K562 (cell line): ENCODE results near the gene PRSS22. TPM values are rescaled to one million over a fixed set of nuclear protein-coding genes. Genes with fewer than 3 reads are reported as not detected.

Experiments used
- ARID2 ChIP-seq: fragments of 450-650 bp; IDR thresholded peaks from 2 replicates; pipeline ENCODE4 v1.6.1; 2017; ENCODE audit warnings: antibody characterized with exemption, mild to moderate bottlenecking
- ATF6 ChIP-seq: sonication (generic); formaldehyde crosslinking; IDR thresholded peaks from 2 replicates; pipeline ENCODE4 v1.4.0; 2020; ENCODE audit warnings: mild to moderate bottlenecking, missing genetic modification reagents
- CCAR2 ChIP-seq: fragments of 200-400 bp; formaldehyde crosslinking; IDR thresholded peaks from 2 replicates; pipeline ENCODE4 v1.6.1; 2017; ENCODE audit warnings: mild to moderate bottlenecking, low read depth, low read length
- CEBPB ChIP-seq: fragments of 450-650 bp; IDR thresholded peaks from 2 replicates; pipeline ENCODE4 v1.6.1; 2016; ENCODE audit warnings: missing genetic modification characterization, missing compliant biosample characterization
- CHD4 ChIP-seq: fragments of 200-600 bp; sonication (generic); IDR thresholded peaks from 3 replicates; pipeline ENCODE4 v1.6.1; 2012; ENCODE audit warnings: low read depth, mild to moderate bottlenecking, mixed read lengths, low read length, inconsistent platforms; ENCODE audit not compliant: insufficient read depth, insufficient replicate concordance, poor library complexity, severe bottlenecking
- NR2C2 ChIP-seq, 2 experiments: fragments of 200-800 bp in 1 of 2; sonication (Bioruptor generic) in 1 of 2; sonication (generic) in 1 of 2; formaldehyde crosslinking in 1 of 2; IDR thresholded peaks; 2 replicates each; pipeline versions ENCODE4 v1.6.1 to v1.8.0; 2016 to 2022; ENCODE audit warnings: mild to moderate bottlenecking in 1 of 2, missing compliant biosample characterization in 1 of 2, missing genetic modification characterization in 1 of 2, missing genetic modification reagents in 1 of 2
- PCBP2 ChIP-seq: fragments of 200-400 bp; formaldehyde crosslinking; IDR thresholded peaks from 2 replicates; pipeline ENCODE4 v1.6.1; 2018; ENCODE audit warnings: low read length, low read depth, mild to moderate bottlenecking, moderate library complexity; ENCODE audit not compliant: poor library complexity, severe bottlenecking
- POU5F1 ChIP-seq: fragments of 150-350 bp; IDR thresholded peaks from 2 replicates; pipeline ENCODE4 v1.6.1; 2014; ENCODE audit warnings: borderline replicate concordance, low read length, low read depth, mild to moderate bottlenecking; ENCODE audit not compliant: partially characterized antibody
- RBM25 ChIP-seq: fragments of 200-400 bp; formaldehyde crosslinking; IDR thresholded peaks from 2 replicates; pipeline ENCODE4 v1.6.1; 2018; ENCODE audit warnings: low read length, low read depth, moderate library complexity; ENCODE audit not compliant: severe bottlenecking
- RFX7 ChIP-seq: fragments of 250-450 bp; sonication (Bioruptor Pico); IDR thresholded peaks from 2 replicates; pipeline ENCODE4 v1.5.1; 2021; ENCODE audit warnings: mild to moderate bottlenecking
- TRIM28 ChIP-seq: fragments of 450-650 bp; IDR thresholded peaks from 2 replicates; pipeline ENCODE4 v1.6.1; 2017
- XRCC5 ChIP-seq: fragments of 200-400 bp; formaldehyde crosslinking; IDR thresholded peaks from 2 replicates; pipeline ENCODE4 v1.6.1; 2017; ENCODE audit warnings: low read depth, mild to moderate bottlenecking, low read length
- ZBTB12 ChIP-seq: fragments of 250-450 bp; sonication (Bioruptor Pico); IDR thresholded peaks from 2 replicates; pipeline ENCODE4 v1.4.0; 2020
- ZNF121 ChIP-seq: sonication (generic); formaldehyde crosslinking; conservative IDR thresholded peaks from 2 replicates; pipeline ENCODE4 v1.8.0; 2022; ENCODE audit warnings: missing genetic modification reagents
- polyA plus RNA-seq, 8 experiments: library from polyadenylated mRNA; depleted of rRNA in 4 of 8; stranded (reverse) in 5 of 8; unstranded in 3 of 8; fragments of >200 nt; fragmentation: Nextera tagmentation in 2 of 8; fragmentation: Illumina TruSeq in 1 of 8; extraction: Ambion mirVana in 2 of 8; extraction: Trizol in 1 of 8; gene quantifications; 2 replicates each; pipeline versions ENCODE4 v1.2.1 to v1.2.3, GENCODE V29; 2011 to 2014; ENCODE audit warnings: inconsistent platforms in 1 of 8, missing spikeins in 1 of 8
- total RNA-seq, 7 experiments: library from RNA; depleted of rRNA in 6 of 7; stranded (reverse); fragments of >200 nt in 6 of 7; fragmentation: Illumina TruSeq in 2 of 7; extraction: Trizol in 2 of 7; gene quantifications; 2 replicates each; pipeline versions ENCODE4 v1.2.1 to v1.2.3, GENCODE V29; 2011 to 2021; ENCODE audit warnings: low replicate concordance in 1 of 7
- TF ChIP-seq, protein P1 (sequence below): sonication (generic); formaldehyde crosslinking; IDR thresholded peaks from 2 replicates; pipeline ENCODE4 v1.8.0; 2023; ENCODE audit warnings: missing genetic modification reagents, mild to moderate bottlenecking, borderline replicate concordance
- TF ChIP-seq, protein P2 (sequence below): sonication (generic); formaldehyde crosslinking; IDR thresholded peaks from 2 replicates; pipeline ENCODE4 v1.8.0; 2022; ENCODE audit warnings: mild to moderate bottlenecking, missing genetic modification reagents

The PRSS22 gene
- total and polyA plus RNA-seq, 9 of the 15 experiments (the other 6 are each of a cell fraction or from before 2014, with no cell fraction given), result 0.13 to 0.42 TPM; not detected in 7

DNA sequence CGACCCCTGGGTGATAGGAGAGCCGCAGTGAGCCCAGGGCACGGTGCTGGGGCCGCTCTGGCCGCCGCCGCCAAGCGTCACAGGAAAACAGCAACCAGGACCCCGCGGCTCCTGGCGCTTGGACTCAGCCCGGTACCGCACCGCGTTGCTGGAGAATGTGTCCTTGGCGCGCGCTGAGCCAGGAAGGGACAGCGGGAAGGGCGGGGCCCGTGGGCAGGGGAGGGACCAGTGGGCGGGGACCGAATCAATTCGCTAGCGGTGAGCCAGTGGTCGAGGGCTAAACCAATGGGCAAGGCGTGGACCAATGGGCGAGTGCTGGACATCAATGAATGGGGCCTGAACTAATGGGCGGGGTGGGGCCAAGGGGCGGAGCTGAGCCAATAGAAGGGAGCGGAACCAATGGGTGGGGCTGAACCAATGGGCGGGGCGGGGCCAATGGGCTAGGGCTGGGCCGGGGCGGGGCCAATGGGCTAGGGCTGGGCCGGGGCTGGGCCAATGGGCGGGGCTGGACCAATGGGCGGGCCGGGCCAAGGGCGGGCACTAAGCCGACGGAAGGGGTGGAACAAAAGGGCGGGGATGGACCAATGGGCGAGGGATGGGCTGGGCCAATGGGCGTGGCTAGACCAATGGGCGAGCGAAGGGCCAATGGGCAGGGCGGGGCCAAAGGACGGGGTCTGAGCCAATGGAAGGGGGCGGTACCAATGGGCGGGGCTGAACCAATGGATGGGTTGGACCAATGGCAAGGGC, 47.4 kb upstream of the PRSS22 start (continued):
- TF ChIP-seq, protein P1, sequence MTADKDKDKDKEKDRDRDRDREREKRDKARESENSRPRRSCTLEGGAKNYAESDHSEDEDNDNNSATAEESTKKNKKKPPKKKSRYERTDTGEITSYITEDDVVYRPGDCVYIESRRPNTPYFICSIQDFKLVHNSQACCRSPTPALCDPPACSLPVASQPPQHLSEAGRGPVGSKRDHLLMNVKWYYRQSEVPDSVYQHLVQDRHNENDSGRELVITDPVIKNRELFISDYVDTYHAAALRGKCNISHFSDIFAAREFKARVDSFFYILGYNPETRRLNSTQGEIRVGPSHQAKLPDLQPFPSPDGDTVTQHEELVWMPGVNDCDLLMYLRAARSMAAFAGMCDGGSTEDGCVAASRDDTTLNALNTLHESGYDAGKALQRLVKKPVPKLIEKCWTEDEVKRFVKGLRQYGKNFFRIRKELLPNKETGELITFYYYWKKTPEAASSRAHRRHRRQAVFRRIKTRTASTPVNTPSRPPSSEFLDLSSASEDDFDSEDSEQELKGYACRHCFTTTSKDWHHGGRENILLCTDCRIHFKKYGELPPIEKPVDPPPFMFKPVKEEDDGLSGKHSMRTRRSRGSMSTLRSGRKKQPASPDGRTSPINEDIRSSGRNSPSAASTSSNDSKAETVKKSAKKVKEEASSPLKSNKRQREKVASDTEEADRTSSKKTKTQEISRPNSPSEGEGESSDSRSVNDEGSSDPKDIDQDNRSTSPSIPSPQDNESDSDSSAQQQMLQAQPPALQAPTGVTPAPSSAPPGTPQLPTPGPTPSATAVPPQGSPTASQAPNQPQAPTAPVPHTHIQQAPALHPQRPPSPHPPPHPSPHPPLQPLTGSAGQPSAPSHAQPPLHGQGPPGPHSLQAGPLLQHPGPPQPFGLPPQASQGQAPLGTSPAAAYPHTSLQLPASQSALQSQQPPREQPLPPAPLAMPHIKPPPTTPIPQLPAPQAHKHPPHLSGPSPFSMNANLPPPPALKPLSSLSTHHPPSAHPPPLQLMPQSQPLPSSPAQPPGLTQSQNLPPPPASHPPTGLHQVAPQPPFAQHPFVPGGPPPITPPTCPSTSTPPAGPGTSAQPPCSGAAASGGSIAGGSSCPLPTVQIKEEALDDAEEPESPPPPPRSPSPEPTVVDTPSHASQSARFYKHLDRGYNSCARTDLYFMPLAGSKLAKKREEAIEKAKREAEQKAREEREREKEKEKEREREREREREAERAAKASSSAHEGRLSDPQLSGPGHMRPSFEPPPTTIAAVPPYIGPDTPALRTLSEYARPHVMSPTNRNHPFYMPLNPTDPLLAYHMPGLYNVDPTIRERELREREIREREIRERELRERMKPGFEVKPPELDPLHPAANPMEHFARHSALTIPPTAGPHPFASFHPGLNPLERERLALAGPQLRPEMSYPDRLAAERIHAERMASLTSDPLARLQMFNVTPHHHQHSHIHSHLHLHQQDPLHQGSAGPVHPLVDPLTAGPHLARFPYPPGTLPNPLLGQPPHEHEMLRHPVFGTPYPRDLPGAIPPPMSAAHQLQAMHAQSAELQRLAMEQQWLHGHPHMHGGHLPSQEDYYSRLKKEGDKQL (CRISPR knock-in tag), result no peak
- no peak for TF ChIP-seq NR2C2 (CRISPR knock-in tag; IDR thresholded peaks at IDR 0.05)
- TF ChIP-seq NR2C2 (tag; IDR thresholded peaks at IDR 0.05), result no peak
- no peak for TF ChIP-seq ARID2
- no peak for TF ChIP-seq RFX7 (CRISPR knock-in tag)
- peak; percentile 27; the same call in 1 of the 2 replicates for TF ChIP-seq XRCC5
- no peak for TF ChIP-seq CEBPB (tag)
- no peak for TF ChIP-seq RBM25
- no peak for TF ChIP-seq PCBP2
- no peak for TF ChIP-seq TRIM28
- TF ChIP-seq CHD4, result no peak
- no peak for TF ChIP-seq CCAR2
- TF ChIP-seq ZBTB12 (CRISPR knock-in tag), result no peak
- TF ChIP-seq ATF6 (CRISPR knock-in tag), result 0 out of 2 replicates have a peak, but pooled peaks have one; percentile 79
- no peak for TF ChIP-seq POU5F1
- TF ChIP-seq, protein P2, sequence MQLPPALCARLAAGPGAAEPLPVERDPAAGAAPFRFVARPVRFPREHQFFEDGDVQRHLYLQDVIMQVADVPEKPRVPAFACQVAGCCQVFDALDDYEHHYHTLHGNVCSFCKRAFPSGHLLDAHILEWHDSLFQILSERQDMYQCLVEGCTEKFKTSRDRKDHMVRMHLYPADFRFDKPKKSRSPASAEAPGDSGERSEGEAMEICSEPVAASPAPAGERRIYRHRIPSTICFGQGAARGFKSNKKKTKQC (CRISPR knock-in tag), result no peak
- TF ChIP-seq ZNF121 (CRISPR knock-in tag), result no peak
